HFF-Myc (cell line): ENCODE results near the gene IFT57.
A peak's percentile ranks its signal among the peaks of the same experiment; 100 is the strongest.

ENCODE experiments used
- DNase-seq: peaks from one replicate; pipeline ENCODE4 v3.0.0-alpha.2; 2011; ENCODE audit warnings: low read depth; ENCODE audit errors: extremely low read depth
- H3K4me3 ChIP-seq: replicated peaks from 2 replicates; pipeline ENCODE4 v1.5.1; 2011; ENCODE audit warnings: low read depth, mild to moderate bottlenecking, control low read depth, low read length
- TF ChIP-seq, protein P1 (sequence below): IDR thresholded peaks from 2 replicates; pipeline ENCODE4 v1.5.1; 2012; ENCODE audit warnings: mild to moderate bottlenecking, low read depth, low read length, control low read depth; ENCODE audit errors: missing control alignments

IFT57 gene

DNA sequence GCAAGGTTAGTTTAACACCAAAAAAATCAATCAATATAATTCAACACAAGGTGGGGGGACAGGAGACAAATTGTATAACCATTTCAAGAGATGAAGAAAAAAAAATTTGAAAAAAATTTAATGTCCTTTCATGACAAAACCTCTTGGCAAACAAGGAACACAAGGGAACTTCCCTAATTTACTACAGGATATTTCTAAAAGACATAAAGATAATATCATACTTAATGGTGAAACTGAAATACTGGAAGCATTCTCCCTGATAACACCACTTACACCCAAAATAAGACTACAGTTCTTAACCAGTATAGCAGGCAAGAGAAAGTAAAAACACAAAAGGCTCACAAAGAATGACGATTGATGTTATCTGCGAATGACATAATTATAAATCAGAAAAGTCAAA is 44.7 kb downstream of the IFT57 start:
- TF ChIP-seq, protein P1, sequence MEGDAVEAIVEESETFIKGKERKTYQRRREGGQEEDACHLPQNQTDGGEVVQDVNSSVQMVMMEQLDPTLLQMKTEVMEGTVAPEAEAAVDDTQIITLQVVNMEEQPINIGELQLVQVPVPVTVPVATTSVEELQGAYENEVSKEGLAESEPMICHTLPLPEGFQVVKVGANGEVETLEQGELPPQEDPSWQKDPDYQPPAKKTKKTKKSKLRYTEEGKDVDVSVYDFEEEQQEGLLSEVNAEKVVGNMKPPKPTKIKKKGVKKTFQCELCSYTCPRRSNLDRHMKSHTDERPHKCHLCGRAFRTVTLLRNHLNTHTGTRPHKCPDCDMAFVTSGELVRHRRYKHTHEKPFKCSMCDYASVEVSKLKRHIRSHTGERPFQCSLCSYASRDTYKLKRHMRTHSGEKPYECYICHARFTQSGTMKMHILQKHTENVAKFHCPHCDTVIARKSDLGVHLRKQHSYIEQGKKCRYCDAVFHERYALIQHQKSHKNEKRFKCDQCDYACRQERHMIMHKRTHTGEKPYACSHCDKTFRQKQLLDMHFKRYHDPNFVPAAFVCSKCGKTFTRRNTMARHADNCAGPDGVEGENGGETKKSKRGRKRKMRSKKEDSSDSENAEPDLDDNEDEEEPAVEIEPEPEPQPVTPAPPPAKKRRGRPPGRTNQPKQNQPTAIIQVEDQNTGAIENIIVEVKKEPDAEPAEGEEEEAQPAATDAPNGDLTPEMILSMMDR = no peak
- DNase-seq = no peak
- no peak overlapping the region for H3K4me3 ChIP-seq

DNA sequence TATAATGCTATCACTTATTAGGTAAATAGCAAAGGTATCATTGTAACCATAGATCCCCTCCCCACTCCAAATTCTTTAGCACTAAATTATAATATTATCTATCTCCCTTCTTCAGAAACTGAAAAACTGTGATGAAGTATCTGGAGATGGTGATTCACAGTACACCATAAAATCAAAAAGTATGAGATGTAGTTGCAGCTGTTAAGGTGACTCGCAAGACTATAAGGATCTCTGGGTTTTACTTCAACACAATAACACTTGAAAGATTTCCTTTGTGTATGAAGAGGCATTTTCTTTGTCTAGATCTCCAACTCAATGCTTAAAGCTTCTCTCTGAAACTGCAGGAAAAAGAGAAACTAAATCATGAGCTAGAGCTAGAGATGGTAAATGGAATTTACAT is 46.9 kb downstream of the IFT57 start:
- TF ChIP-seq, protein P1 = no peak
- no peak overlapping the region for H3K4me3 ChIP-seq
- DNase-seq = no peak

DNA sequence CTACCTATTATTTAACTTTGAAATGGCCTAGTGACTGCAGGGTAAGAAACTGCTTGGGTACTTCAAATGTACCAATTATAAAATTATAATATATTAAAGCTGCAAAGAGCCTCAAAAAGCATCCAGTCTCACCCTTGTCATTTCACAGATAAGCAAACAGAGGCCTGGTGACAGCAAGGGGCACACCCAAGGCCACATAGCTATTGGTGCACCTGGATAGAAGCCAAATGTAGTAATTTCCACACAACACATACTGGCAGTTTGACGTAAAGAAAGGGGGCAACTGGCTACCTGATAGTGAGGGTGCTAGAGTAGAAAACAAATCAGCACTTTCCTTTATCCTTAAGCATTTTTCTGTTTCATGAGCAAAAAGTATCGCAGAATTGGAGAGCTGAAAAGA is 51.1 kb downstream of the IFT57 start:
- no peak overlapping the region for H3K4me3 ChIP-seq
- TF ChIP-seq, protein P1 = no peak
- DNase-seq = no peak

DNA sequence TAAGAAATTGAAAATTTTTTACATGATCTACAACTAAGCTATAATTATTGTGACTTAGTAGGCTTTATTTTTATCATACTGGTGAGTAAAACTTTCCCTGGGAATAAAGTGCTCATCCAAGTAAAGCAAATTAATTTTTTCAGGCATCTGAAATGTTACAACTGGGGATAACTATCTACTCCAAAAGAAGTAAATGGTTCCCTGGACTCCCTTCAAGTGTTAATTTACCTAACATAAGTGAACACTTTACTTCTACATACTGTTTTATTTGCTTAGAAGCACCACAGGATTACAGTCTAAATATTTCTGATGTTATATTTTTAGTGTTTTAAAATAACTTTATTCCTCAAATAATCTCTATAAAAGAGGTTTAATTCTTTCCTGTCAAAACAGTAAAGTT is 57.8 kb downstream of the IFT57 start:
- no peak overlapping the region for H3K4me3 ChIP-seq
- TF ChIP-seq, protein P1 = no peak
- no peak for DNase-seq

DNA sequence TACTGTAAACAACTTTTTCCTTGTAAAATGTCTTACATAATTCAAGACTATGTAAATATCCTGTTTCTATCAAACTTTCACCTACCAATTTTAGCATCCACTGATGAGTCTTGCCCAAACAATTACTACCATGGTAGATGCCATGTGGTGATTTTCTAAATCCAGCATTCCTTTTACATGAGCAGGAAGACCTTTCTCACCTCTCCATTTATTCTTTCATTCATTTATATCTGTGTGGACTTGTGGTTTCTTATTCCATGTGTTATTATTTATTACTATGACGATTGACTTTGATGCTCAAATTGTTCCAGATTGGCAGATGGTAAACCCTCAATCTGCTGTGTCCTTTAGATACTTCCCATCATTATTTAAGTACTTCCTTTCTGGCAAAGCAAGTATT is 62.4 kb downstream of the IFT57 start:
- peak; percentile 40 for DNase-seq
- no peak overlapping the region for H3K4me3 ChIP-seq
- TF ChIP-seq, protein P1 = no peak

DNA sequence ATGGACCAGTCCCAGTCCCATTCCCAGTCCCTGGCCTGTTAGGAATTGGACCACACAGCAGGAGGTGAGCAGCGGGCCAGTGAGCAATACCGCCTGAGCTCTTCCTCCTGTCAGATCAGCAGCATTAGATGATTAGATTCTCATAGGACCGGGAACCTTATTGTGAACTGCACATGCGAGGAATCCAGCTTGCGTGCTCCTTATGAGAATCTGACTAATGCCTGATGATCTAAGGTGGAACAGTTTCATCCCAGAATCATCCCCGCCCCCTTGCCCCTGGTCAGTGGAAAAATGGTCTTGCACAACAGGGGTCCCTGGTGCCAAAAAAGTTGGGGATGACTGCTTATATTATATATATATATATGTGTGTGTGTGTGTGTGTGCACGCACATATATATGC is 63.1 kb downstream of the IFT57 start:
- no peak for DNase-seq
- TF ChIP-seq, protein P1 = no peak
- H3K4me3 ChIP-seq = no peak overlapping the region

DNA sequence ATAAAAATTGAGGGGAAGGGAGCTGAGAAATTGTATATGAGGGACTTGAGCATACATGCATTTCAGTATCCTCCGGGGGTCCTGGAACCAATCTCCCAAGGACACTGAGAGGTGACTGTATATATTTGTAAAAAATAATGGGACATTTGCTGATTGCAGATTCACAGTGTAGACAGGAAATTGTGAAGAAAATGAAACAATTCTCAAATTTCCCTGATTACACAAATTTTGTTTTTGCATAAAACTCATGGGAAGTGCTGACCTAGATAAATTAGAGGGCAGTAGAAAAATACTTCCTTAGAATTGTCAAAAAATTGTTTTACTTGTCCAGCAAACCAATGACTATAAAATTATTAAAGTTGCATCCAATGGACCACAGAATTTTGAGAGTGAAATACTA is 64.0 kb downstream of the IFT57 start:
- TF ChIP-seq, protein P1 = no peak
- DNase-seq = no peak
- H3K4me3 ChIP-seq = no peak overlapping the region
